PC-9 (cell line): ENCODE results near the gene EPB41L3. TPM values are rescaled to one million over a fixed set of nuclear protein-coding genes. Genes with fewer than 3 reads are reported as not detected.

Experiments
- Bru-seq: library from RNA; stranded (reverse); fragments of 400-500 nt; gene quantifications from one replicate; lab custom pipeline; 2021; lab: Mats Ljungman, UMichigan
- BruChase-seq, 2 experiments: library from RNA; stranded (reverse); fragments of 400-500 nt; gene quantifications; one replicate each; lab custom pipeline; 2021; lab: Mats Ljungman, UMichigan
- BruUV-seq: library from RNA; stranded (reverse); fragments of 400-500 nt; replicated peaks from 2 replicates; lab custom pipeline; 2021; lab: Mats Ljungman, UMichigan
- CTCF ChIA-PET: fragments of 300-600 bp; sonication (Branson Sonifier 250); formaldehyde crosslinking; loops from one replicate; lab custom pipeline; 2022; ENCODE audit warnings: antibody characterized with exemption; lab: Charles Lee
- POLR2A ChIA-PET: fragments of 300-600 bp; sonication (Branson Sonifier 250); formaldehyde crosslinking; loops from one replicate; lab custom pipeline; 2022; ENCODE audit warnings: antibody characterized with exemption; ENCODE audit not compliant: unreplicated experiment; lab: Charles Lee
- DNase-seq, 2 experiments: peaks; one replicate each; pipeline versions ENCODE4 v3.0.0 to v3.0.0-alpha.2; 2015 to 2022; ENCODE audit warnings: mixed read lengths in 1 of 2
- H2AFZ ChIP-seq: fragments of 200-600 bp; sonication (generic); 2 replicates; pipeline ENCODE4 v1.8.1; 2017; ENCODE audit warnings: antibody characterized with exemption
- H3F3A ChIP-seq: fragments of 200-600 bp; sonication (generic); 2 replicates; pipeline ENCODE4 v1.8.1; 2017; ENCODE audit warnings: antibody characterized with exemption, mild to moderate bottlenecking, low read depth; ENCODE audit not compliant: insufficient read depth
- H3K27ac ChIP-seq: fragments of 200-600 bp; sonication (generic); 2 replicates; pipeline ENCODE4 v1.6.1; 2016; ENCODE audit warnings: mixed run types
- H3K27me3 ChIP-seq: fragments of 200-600 bp; sonication (generic); 2 replicates; pipeline ENCODE4 v1.6.1; 2016; ENCODE audit warnings: low read depth, mixed run types; ENCODE audit not compliant: insufficient read depth
- H3K36me3 ChIP-seq: fragments of 200-600 bp; sonication (generic); 2 replicates; pipeline ENCODE4 v1.6.1; 2016; ENCODE audit warnings: low read depth, mixed run types
- H3K4me1 ChIP-seq: fragments of 200-600 bp; sonication (generic); replicated peaks from 2 replicates; pipeline ENCODE4 v1.6.1; 2016; ENCODE audit warnings: mixed run types; ENCODE audit not compliant: insufficient read depth
- H3K4me2 ChIP-seq: fragments of 200-600 bp; sonication (generic); 2 replicates; pipeline ENCODE4 v1.6.1; 2017; ENCODE audit warnings: mixed run types
- H3K4me3 ChIP-seq: fragments of 200-600 bp; sonication (generic); 2 replicates; pipeline ENCODE4 v1.6.1; 2016; ENCODE audit warnings: mixed run types
- H3K79me2 ChIP-seq: fragments of 200-600 bp; sonication (generic); 2 replicates; pipeline ENCODE4 v1.6.1; 2017; ENCODE audit warnings: low read depth, mixed run types
- H3K9me2 ChIP-seq: fragments of 200-600 bp; sonication (generic); 2 replicates; pipeline ENCODE4 v1.8.1; 2017; ENCODE audit warnings: mild to moderate bottlenecking; ENCODE audit not compliant: insufficient read depth
- H3K9me3 ChIP-seq: fragments of 200-600 bp; sonication (generic); 2 replicates; pipeline ENCODE4 v1.8.1; 2016; ENCODE audit warnings: low read depth; ENCODE audit not compliant: insufficient read depth
- H4K20me1 ChIP-seq: fragments of 200-600 bp; sonication (generic); 2 replicates; pipeline ENCODE4 v1.8.1; 2017; ENCODE audit not compliant: insufficient read depth
- CTCF ChIP-seq: fragments of 200-600 bp; sonication (generic); conservative IDR thresholded peaks from 2 replicates; pipeline ENCODE4 v1.6.1; 2017; ENCODE audit warnings: mixed run types, antibody characterized with exemption, mild to moderate bottlenecking, moderate library complexity
- EZH2 ChIP-seq: fragments of 200-600 bp; sonication (generic); IDR thresholded peaks from 2 replicates; pipeline ENCODE4 v1.8.0; 2017; ENCODE audit warnings: antibody characterized with exemption, low read depth
- intact Hi-C: fragments of 100-400 bp; cut with micrococcal nuclease; formaldehyde crosslinking; loops from one replicate; pipeline ENCODE4 v1.10.0; 2022; ENCODE audit not compliant: unreplicated experiment
- long read RNA-seq: library from polyadenylated mRNA; stranded (forward); transcript quantifications from one replicate; pipeline ENCODE4 v2.0.0, GENCODE V29; 2022
- total RNA-seq: library from RNA; stranded (reverse); gene quantifications from 2 replicates; pipeline ENCODE4 v1.2.3, GENCODE V29; 2021

Gene EPB41L3
- total RNA-seq = not detected in 2 replicates
- Bru-seq, nascent RNA = percentile 0 among the genes with signal in this experiment
- BruChase-seq, experiment 1, labeled RNA remaining after a 2-hour chase = percentile 0 among the genes with signal in this experiment
- not detected for BruChase-seq, experiment 2, labeled RNA remaining after a 6-hour chase
- long read RNA-seq = 0 reads

- Histone ChIP-seq H4K20me1 (no peaks in the 10 kb centered on the region), H3K9me2 (no peaks in the 10 kb centered on the region), H3K27ac (no peak within 1 kb of the TSS), H3K9me3 (no peaks in the 10 kb centered on the region), H3F3A (no peaks in the 10 kb centered on the region), H3K27me3 (peaks cover 3% of the 10 kb centered on the region; the same call in 1 of the 2 replicates), H3K4me2 (no peak within 1 kb of the TSS), H3K36me3 (no peaks in the 10 kb centered on the region), H3K4me3 (no peak within 1 kb of the TSS), H3K4me1 (no peaks in the 10 kb centered on the region), H2AFZ (no peak within 1 kb of the TSS), H3K79me2 (no peaks in the 10 kb centered on the region)
- no TSS peak for BruUV-seq
- intact Hi-C loops = no loop called here
- DNase-seq = no peak
- CTCF ChIA-PET = no interaction called here
- POLR2A ChIA-PET = no interaction called here
- TF ChIP-seq CTCF = no peak
- no peak for TF ChIP-seq EZH2
These were observed at the start of gene EPB41L3 for GRCh38 chr18:5543773-5544389. EPB41L3 (minus strand) TSS chr18:5543997; CDS start chr18:5489183, 54,814 bp downstream.

GRCh38 chr18:5588529-5588928 is 44.7 kb upstream of the EPB41L3 start:
- no peaks in the 10 kb centered on the region for H3K27me3 ChIP-seq
- H3K4me1 ChIP-seq = no peaks in the 10 kb centered on the region
- no peaks in the 10 kb centered on the region for H3K79me2 ChIP-seq
- ChIA-PET CTCF (no interaction called here), POLR2A (no interaction called here)
- intact Hi-C loops = no loop called here
- H3K9me2 ChIP-seq = no peaks in the 10 kb centered on the region
- TF ChIP-seq CTCF (no peak), EZH2 (no peak)
- no peaks in the 10 kb centered on the region for H4K20me1 ChIP-seq
- H3F3A ChIP-seq = no peaks in the 10 kb centered on the region
- H3K36me3 ChIP-seq = no peaks in the 10 kb centered on the region
- H2AFZ ChIP-seq = no peak overlapping the region
- no TSS peak for BruUV-seq
- no peak for DNase-seq
- H3K4me2 ChIP-seq = no peak overlapping the region
- H3K9me3 ChIP-seq = no peaks in the 10 kb centered on the region
- H3K4me3 ChIP-seq = no peak overlapping the region
- no peak overlapping the region for H3K27ac ChIP-seq

- ChIA-PET POLR2A (no interaction called here), CTCF (no interaction called here)
- TF ChIP-seq CTCF (no peak), EZH2 (no peak)
- BruUV-seq = no TSS peak
- Histone ChIP-seq H3K9me2 (no peaks in the 10 kb centered on the region), H3K36me3 (no peaks in the 10 kb centered on the region), H3K4me2 (no peak overlapping the region), H3K27ac (no peak overlapping the region), H3K9me3 (no peaks in the 10 kb centered on the region), H4K20me1 (no peaks in the 10 kb centered on the region), H3K27me3 (no peaks in the 10 kb centered on the region), H3F3A (no peaks in the 10 kb centered on the region), H3K79me2 (no peaks in the 10 kb centered on the region), H2AFZ (no peak overlapping the region), H3K4me1 (no peaks in the 10 kb centered on the region), H3K4me3 (no peak overlapping the region)
- intact Hi-C loops = no loop called here
- DNase-seq = no peak
These were observed 41.9 kb upstream of the EPB41L3 start for GRCh38 chr18:5585653-5586052.
